ENCODE data around the gene LAMA2.

Gene LAMA2

GRCh38 chr6:129498541-129498940, 615.6 kb downstream of the LAMA2 start:
- DNase-seq, result no peak
- H3K27ac ChIP-seq, result no peak overlapping the region

GRCh38 chr6:129498950-129499842, 616.3 kb downstream of the LAMA2 start:
- no peak for DNase-seq
- H3K36me3 ChIP-seq, result no peaks in the 10 kb centered on the region
- no peak overlapping the region for H3K27ac ChIP-seq
- no peaks in the 10 kb centered on the region for H3K9me3 ChIP-seq (ENCODE audit: severe bottlenecking)
- no peak overlapping the region for H3K4me3 ChIP-seq (ENCODE audit: low read depth, low read length)
- TF ChIP-seq CTCF (IDR thresholded peaks at IDR 0.05; ENCODE audit: low read depth, low read length), result no peak
- no peaks in the 10 kb centered on the region for H3K27me3 ChIP-seq (ENCODE audit: insufficient read depth, low read depth, severe bottlenecking)

More at GRCh38 chr6:129498541-129498940, 615.6 kb downstream of the LAMA2 start:
- Histone ChIP-seq H3K36me3 (no peaks in the 10 kb centered on the region), H3K9me3 (ENCODE audit: severe bottlenecking) (no peaks in the 10 kb centered on the region), H3K27me3 (ENCODE audit: insufficient read depth, low read depth, severe bottlenecking) (no peaks in the 10 kb centered on the region), H3K4me3 (ENCODE audit: low read depth, low read length) (no peak overlapping the region)
- TF ChIP-seq CTCF (IDR thresholded peaks at IDR 0.05; ENCODE audit: low read depth, low read length), result no peak

GRCh38 chr6:129499843-129500219, 616.9 kb downstream of the LAMA2 start:
- Histone ChIP-seq H3K4me3 (ENCODE audit: low read depth, low read length) (no peak overlapping the region), H3K27ac (no peak overlapping the region), H3K36me3 (no peaks in the 10 kb centered on the region), H3K9me3 (ENCODE audit: severe bottlenecking) (no peaks in the 10 kb centered on the region), H3K27me3 (ENCODE audit: insufficient read depth, low read depth, severe bottlenecking) (no peaks in the 10 kb centered on the region)
- no peak for TF ChIP-seq CTCF (IDR thresholded peaks at IDR 0.05; ENCODE audit: low read depth, low read length)
- DNase-seq, result no peak

GRCh38 chr6:129500958-129501739, 618.2 kb downstream of the LAMA2 start:
- Histone ChIP-seq H3K4me3 (ENCODE audit: low read depth, low read length) (peak overlapping the region; percentile 13; the same call in 1 of the 2 replicates), H3K9me3 (ENCODE audit: severe bottlenecking) (no peaks in the 10 kb centered on the region), H3K36me3 (no peaks in the 10 kb centered on the region), H3K27me3 (ENCODE audit: insufficient read depth, low read depth, severe bottlenecking) (no peaks in the 10 kb centered on the region), H3K27ac (no peak overlapping the region)
- TF ChIP-seq CTCF (IDR thresholded peaks at IDR 0.05; ENCODE audit: low read depth, low read length), result peak; percentile 45
- DNase-seq, result peak; percentile 16

- no peak for DNase-seq
- H3K27ac ChIP-seq, result no peak overlapping the region
- no peak for TF ChIP-seq CTCF (IDR thresholded peaks at IDR 0.05; ENCODE audit: low read depth, low read length)
- no peaks in the 10 kb centered on the region for H3K9me3 ChIP-seq (ENCODE audit: severe bottlenecking)
- H3K36me3 ChIP-seq, result no peaks in the 10 kb centered on the region
- H3K27me3 ChIP-seq (ENCODE audit: insufficient read depth, low read depth, severe bottlenecking), result no peaks in the 10 kb centered on the region
- no peak overlapping the region for H3K4me3 ChIP-seq (ENCODE audit: low read depth, low read length)
These were observed 619.1 kb downstream of the LAMA2 start for GRCh38 chr6:129501740-129502660.

All from WERI-Rb-1 (cell line).